Osteocyte (in vitro differentiated cells): ENCODE measurements around the gene DNALI1. TPM values are rescaled to one million over a fixed set of nuclear protein-coding genes. Genes with fewer than 3 reads are reported as not detected.

ENCODE experiments used
- DNase-seq: peaks from one replicate; pipeline ENCODE4 v3.0.0; 2021; ENCODE audit warnings: mixed read lengths; ENCODE audit not compliant: unreplicated experiment; ENCODE audit errors: extremely low spot score
- H3K27ac Mint-ChIP-seq: one replicate; pipeline ENCODE4 v1.8.0; 2021; ENCODE audit warnings: mild to moderate bottlenecking, mixed read lengths; ENCODE audit not compliant: unreplicated experiment
- H3K27me3 Mint-ChIP-seq: one replicate; pipeline ENCODE4 v1.8.0; 2021; ENCODE audit warnings: mixed read lengths; ENCODE audit not compliant: unreplicated experiment
- H3K36me3 Mint-ChIP-seq: one replicate; pipeline ENCODE4 v1.8.0; 2021; ENCODE audit warnings: mixed read lengths; ENCODE audit not compliant: unreplicated experiment
- H3K4me1 Mint-ChIP-seq: one replicate; pipeline ENCODE4 v1.8.0; 2021; ENCODE audit warnings: mixed read lengths; ENCODE audit not compliant: unreplicated experiment
- H3K4me3 Mint-ChIP-seq: one replicate; pipeline ENCODE4 v1.8.0; 2021; ENCODE audit warnings: mild to moderate bottlenecking, moderate library complexity, mixed read lengths; ENCODE audit not compliant: unreplicated experiment
- H3K9me3 Mint-ChIP-seq: one replicate; pipeline ENCODE4 v1.8.0; 2021; ENCODE audit warnings: mixed read lengths; ENCODE audit not compliant: unreplicated experiment
- total RNA-seq: library from RNA; stranded (reverse); gene quantifications from 2 replicates; pipeline ENCODE4 v1.2.1, GENCODE V29; 2021
- TF ChIP-seq, protein P1 (sequence below): fragments of 200-600 bp; sonication (generic); IDR thresholded peaks from 2 replicates; pipeline ENCODE4 v1.5.0; 2021; ENCODE audit warnings: antibody characterized with exemption, mild to moderate bottlenecking, moderate library complexity

DNALI1 gene
- total RNA-seq, 1 donor from 2014 or later: 10.5 TPM

DNA sequence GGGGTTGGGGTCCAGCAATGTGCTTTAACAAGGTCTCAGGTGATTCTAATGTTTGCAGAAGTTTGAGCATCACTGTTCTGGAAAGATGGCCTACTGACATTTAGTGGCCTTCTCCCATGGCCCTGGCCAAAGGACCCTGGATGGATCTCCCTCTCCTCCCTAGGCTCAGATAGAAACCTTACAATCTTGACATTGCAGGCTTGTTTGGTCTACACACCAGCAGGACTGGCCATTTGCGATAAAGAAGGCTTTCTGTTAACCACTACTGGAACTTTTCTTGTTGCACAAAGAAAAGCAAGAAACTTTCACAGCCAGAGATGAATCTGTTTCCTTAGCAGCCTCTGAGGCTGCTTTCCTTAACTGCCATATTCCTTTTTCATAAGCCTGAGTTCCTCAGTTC, 6.2 kb downstream of the DNALI1 start:
- Mint-ChIP-seq H3K9me3 (no peaks in the 10 kb centered on the region), H3K4me1 (peaks cover 1% of the 10 kb centered on the region), H3K27ac (no peak overlapping the region), H3K36me3 (peaks cover 27% of the 10 kb centered on the region), H3K27me3 (no peaks in the 10 kb centered on the region), H3K4me3 (no peak overlapping the region)
- TF ChIP-seq, protein P1, sequence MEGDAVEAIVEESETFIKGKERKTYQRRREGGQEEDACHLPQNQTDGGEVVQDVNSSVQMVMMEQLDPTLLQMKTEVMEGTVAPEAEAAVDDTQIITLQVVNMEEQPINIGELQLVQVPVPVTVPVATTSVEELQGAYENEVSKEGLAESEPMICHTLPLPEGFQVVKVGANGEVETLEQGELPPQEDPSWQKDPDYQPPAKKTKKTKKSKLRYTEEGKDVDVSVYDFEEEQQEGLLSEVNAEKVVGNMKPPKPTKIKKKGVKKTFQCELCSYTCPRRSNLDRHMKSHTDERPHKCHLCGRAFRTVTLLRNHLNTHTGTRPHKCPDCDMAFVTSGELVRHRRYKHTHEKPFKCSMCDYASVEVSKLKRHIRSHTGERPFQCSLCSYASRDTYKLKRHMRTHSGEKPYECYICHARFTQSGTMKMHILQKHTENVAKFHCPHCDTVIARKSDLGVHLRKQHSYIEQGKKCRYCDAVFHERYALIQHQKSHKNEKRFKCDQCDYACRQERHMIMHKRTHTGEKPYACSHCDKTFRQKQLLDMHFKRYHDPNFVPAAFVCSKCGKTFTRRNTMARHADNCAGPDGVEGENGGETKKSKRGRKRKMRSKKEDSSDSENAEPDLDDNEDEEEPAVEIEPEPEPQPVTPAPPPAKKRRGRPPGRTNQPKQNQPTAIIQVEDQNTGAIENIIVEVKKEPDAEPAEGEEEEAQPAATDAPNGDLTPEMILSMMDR: no peak
- no peak for DNase-seq

DNA sequence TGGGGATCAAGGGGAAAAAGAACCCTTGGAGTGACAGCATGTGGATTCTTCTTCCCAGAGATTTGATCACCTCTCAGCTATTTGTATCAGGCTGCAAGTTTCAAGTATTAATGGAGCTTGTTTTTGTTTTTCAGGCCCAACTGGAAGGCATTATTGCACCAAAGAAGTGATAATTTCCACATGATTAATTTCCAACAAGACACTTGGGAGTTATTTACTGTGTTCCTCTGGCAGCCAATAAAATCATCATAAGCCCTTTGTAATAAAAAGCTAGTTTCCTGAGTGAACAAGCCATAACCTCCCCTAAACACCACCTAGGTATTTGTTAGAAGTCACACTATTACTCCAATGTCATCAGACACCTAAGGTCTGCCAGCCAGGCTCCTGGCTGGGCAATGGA, 8.2 kb downstream of the DNALI1 start:
- TF ChIP-seq, protein P1: no peak
- Mint-ChIP-seq H3K4me3 (no peak overlapping the region), H3K4me1 (no peaks in the 10 kb centered on the region), H3K27ac (no peak overlapping the region), H3K9me3 (no peaks in the 10 kb centered on the region), H3K36me3 (peaks cover 44% of the 10 kb centered on the region), H3K27me3 (no peaks in the 10 kb centered on the region)
- DNase-seq: no peak

DNA sequence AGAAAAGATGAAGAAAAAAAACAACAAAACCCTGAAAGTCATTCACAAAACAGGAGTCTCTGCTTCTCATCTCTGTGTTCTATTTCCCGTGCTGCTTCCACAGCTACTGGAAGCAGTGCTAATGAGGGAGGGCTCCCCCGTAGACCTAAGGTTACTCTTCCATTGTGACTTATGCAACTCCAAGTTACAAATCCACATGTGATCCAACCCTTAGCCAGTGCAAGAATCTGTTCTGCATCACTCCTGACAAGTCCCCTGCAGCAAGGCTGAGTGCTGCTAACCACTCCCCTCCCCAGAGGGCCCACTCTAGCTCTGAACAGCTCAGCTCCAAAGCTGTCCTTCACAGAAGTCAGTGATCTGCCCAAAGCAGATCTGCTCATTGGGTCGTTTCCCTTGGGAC, 10.3 kb downstream of the DNALI1 start:
- no peak for DNase-seq
- Mint-ChIP-seq H3K27ac (no peak overlapping the region), H3K4me1 (no peaks in the 10 kb centered on the region), H3K36me3 (peaks cover 50% of the 10 kb centered on the region), H3K9me3 (no peaks in the 10 kb centered on the region), H3K4me3 (no peak overlapping the region), H3K27me3 (no peaks in the 10 kb centered on the region)
- TF ChIP-seq, protein P1: no peak

DNA sequence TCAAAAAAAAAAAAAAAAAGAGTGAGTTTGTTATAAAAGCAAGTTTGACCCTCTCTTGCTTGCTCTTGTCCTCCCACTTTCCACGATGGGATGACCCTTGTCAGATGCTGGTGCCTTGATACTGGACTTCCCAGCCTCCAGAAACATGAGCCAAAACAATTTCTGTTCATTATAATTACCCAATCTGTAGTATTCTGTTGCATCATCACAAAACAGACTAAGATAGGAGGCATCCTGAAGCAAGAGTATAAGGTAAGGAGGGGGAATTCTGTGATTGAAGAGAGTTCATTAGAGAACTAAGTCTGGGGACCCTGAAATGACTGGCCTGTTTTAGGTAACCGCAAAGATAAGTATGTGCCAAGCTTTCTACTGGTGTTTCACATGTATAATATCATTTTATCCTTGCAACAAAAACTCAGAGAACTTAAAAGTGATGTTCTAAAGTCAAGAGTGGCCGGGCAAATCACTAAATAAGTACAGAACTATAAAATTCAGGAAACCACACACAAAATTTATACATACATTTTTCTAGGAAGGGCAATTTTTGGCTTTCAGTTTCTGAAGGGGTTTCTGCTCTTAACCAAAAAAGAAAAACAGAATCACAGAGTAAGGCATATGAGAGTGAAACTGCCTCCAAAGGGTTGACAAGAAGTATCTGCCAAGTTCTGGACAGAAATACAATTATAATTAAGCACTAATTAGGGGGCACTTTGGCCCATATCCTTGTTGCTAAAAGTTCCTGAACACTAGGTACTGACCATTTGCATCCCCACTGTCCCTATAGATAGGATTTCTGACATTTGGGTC, 14.0 kb downstream of the DNALI1 start:
- H3K4me3 Mint-ChIP-seq: no peak overlapping the region
- H3K27ac Mint-ChIP-seq: no peak overlapping the region
- DNase-seq: no peak
- TF ChIP-seq, protein P1: no peak
- peaks cover 2% of the 10 kb centered on the region for H3K4me1 Mint-ChIP-seq
- no peaks in the 10 kb centered on the region for H3K27me3 Mint-ChIP-seq
- no peaks in the 10 kb centered on the region for H3K9me3 Mint-ChIP-seq
- H3K36me3 Mint-ChIP-seq: peaks cover 70% of the 10 kb centered on the region

DNA sequence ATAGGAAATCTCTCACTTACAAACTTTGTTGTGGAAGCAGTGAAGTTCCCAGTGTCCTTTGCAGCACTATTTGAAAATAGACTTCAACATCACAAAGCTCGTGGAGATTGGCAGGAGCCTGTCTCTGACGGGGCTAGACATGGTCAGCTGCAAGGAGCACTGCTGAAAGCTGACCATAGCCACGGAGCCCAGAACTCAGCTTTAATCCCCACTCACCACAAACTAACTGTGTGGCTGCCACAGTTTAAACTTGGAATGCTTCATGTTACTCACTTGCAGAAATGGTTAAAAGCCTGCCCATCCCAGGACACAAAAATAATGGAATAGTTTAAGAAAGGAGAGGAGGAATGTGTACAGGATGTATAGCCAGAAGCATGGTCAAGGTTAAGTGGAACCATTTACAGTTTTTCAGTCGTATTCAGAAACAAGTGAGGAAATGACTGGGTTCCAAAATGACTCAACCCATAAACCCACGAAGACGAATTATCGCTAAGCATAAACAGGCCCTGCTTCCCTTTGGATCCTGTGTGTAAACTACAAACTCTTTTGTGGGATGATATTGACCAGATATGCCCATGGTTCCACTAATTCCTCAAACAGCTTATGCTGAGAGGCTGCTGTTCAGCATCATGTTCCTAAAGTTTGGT, 18.2 kb downstream of the DNALI1 start:
- peaks cover 61% of the 10 kb centered on the region for H3K36me3 Mint-ChIP-seq

More for the DNA sequence above, 18.2 kb downstream of the DNALI1 start:
- TF ChIP-seq, protein P1: no peak
- H3K4me3 Mint-ChIP-seq: no peak overlapping the region
- H3K4me1 Mint-ChIP-seq: peaks cover 10% of the 10 kb centered on the region
- H3K9me3 Mint-ChIP-seq: no peaks in the 10 kb centered on the region
- H3K27me3 Mint-ChIP-seq: no peaks in the 10 kb centered on the region
- no peak overlapping the region for H3K27ac Mint-ChIP-seq
- DNase-seq: no peak
